ENCODE data around the gene SYK. TPM values are rescaled to one million over a fixed set of nuclear protein-coding genes. Genes with fewer than 3 reads are reported as not detected.

Gene SYK
- total RNA-seq, 4 donors from 2014 or later = 17.9 to 26.2 (median 23.2) TPM

- no peak for TF ChIP-seq POLR2A (IDR thresholded peaks at IDR 0.05)
- TF ChIP-seq, protein P1, sequence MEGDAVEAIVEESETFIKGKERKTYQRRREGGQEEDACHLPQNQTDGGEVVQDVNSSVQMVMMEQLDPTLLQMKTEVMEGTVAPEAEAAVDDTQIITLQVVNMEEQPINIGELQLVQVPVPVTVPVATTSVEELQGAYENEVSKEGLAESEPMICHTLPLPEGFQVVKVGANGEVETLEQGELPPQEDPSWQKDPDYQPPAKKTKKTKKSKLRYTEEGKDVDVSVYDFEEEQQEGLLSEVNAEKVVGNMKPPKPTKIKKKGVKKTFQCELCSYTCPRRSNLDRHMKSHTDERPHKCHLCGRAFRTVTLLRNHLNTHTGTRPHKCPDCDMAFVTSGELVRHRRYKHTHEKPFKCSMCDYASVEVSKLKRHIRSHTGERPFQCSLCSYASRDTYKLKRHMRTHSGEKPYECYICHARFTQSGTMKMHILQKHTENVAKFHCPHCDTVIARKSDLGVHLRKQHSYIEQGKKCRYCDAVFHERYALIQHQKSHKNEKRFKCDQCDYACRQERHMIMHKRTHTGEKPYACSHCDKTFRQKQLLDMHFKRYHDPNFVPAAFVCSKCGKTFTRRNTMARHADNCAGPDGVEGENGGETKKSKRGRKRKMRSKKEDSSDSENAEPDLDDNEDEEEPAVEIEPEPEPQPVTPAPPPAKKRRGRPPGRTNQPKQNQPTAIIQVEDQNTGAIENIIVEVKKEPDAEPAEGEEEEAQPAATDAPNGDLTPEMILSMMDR (IDR thresholded peaks at IDR 0.05) = no peak
- intact Hi-C loops (cut with DNase I; ENCODE audit: low total_unique reads) = no loop called here
- DNase-seq (ENCODE audit: low spot score in 2 of 2) = peak in 1 of 2 donors; percentile 38
- WGBS, 2 donors = 75 to 83% methylated on average over 8 of the region's 8 CpGs
- no peak overlapping the region for H3K4me3 ChIP-seq (ENCODE audit: low read depth, poor library complexity, severe bottlenecking)
These were observed 7.5 kb downstream of the SYK start for GRCh38 chr9:90808890-90809685.

DNA sequence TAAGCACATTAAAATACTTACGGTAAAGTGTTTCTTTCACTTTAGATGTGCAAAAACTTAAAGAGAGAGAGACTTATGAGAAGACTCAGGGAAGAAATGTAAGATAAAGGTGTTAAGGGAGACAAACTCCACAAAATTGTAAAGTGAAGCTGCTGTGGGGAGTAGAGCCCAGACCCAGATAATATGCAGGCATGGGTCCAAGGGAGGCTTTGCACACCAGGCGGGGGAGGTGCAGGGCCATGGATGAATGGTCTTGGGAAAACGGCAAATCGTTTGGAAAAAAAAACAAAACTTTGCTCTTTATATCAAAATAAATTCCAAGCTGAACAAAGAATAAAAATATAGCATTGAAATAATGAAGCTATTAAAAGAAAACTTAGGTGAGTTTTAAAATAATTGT is 9.1 kb downstream of the SYK start:
- TF ChIP-seq, protein P1 (IDR thresholded peaks at IDR 0.05) = no peak
- TF ChIP-seq POLR2A (IDR thresholded peaks at IDR 0.05) = no peak
- intact Hi-C loops (cut with DNase I; ENCODE audit: low total_unique reads) = no loop called here
- no peak overlapping the region for H3K4me3 ChIP-seq (ENCODE audit: low read depth, poor library complexity, severe bottlenecking)
- DNase-seq (ENCODE audit: low spot score in 2 of 2) = no peak
- 83 to 88% methylated on average over 4 of the region's 4 CpGs for WGBS, 2 donors

- intact Hi-C loops (cut with DNase I; ENCODE audit: low total_unique reads) = no loop called here
- 84 to 89% methylated on average over 8 of the region's 8 CpGs for WGBS, 2 donors
- DNase-seq (ENCODE audit: low spot score in 2 of 2) = no peak
- no peak for TF ChIP-seq POLR2A (IDR thresholded peaks at IDR 0.05)
- TF ChIP-seq, protein P1 (IDR thresholded peaks at IDR 0.05) = no peak
- H3K4me3 ChIP-seq (ENCODE audit: low read depth, poor library complexity, severe bottlenecking) = no peak overlapping the region
These were observed 11.4 kb downstream of the SYK start for GRCh38 chr9:90813046-90813445.

DNA sequence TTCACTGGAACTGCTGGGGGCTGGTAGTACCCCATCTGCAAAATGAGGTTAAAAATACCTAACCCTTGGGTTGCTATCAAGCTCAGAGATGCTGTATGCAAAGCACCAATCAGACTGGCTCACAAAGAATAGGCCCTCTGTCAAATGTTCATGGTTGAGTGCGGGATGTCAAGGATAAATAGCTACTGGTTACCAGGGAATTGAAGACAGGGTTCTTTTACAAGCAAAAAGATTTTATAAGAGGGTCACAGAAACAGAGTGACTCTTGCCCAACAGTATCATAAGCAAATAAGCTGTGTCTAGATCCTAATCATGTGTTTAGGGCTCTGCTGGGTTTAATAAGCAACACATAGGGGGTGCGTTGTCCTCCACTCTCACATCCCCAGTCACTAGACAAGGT is 11.9 kb downstream of the SYK start:
- 82 to 89% methylated on average over 2 of the region's 2 CpGs for WGBS, 2 donors
- TF ChIP-seq, protein P1 (IDR thresholded peaks at IDR 0.05) = no peak
- no peak for TF ChIP-seq POLR2A (IDR thresholded peaks at IDR 0.05)
- intact Hi-C loops (cut with DNase I; ENCODE audit: low total_unique reads) = no loop called here
- no peak overlapping the region for H3K4me3 ChIP-seq (ENCODE audit: low read depth, poor library complexity, severe bottlenecking)
- DNase-seq (ENCODE audit: low spot score in 2 of 2) = no peak

- WGBS, 2 donors = 65 to 68% methylated on average over 4 of the region's 4 CpGs
- intact Hi-C loops (cut with DNase I; ENCODE audit: low total_unique reads) = no loop called here
These were observed 12.7 kb downstream of the SYK start for GRCh38 chr9:90814355-90814754.

More at GRCh38 chr9:90814355-90814754, 12.7 kb downstream of the SYK start:
- no peak for TF ChIP-seq POLR2A (IDR thresholded peaks at IDR 0.05)
- TF ChIP-seq, protein P1 (IDR thresholded peaks at IDR 0.05) = no peak
- DNase-seq (ENCODE audit: low spot score in 2 of 2) = no peak
- H3K4me3 ChIP-seq (ENCODE audit: low read depth, poor library complexity, severe bottlenecking) = no peak overlapping the region
